Heart left ventricle (tissue), 13 donors: ENCODE data around the gene CASQ2.

Source experiments
- POLR2A ChIP-seq, 2 donors: fragments of 450-650 bp; IDR thresholded peaks; one replicate each; pipeline ENCODE4 v1.6.1; 2017; ENCODE audit warnings: antibody characterized with exemption in 2 of 2, mild to moderate bottlenecking in 2 of 2, moderate library complexity in 2 of 2
- TF ChIP-seq, protein P1 (sequence below), 12 donors: fragments of 200-600 bp; sonication (generic) in 4 of 12; IDR thresholded peaks; one replicate each; pipeline versions ENCODE4 v1.5.0 to v1.8.0; 2018 to 2022; ENCODE audit warnings: antibody characterized with exemption in 12 of 12, mild to moderate bottlenecking in 5 of 12
- donor health status: ischemic (EF 13 %, LVEDD 7.1; RV severe dilation, severe dysfunction).
- donor health status: DM: no; HTN: yes; CAD: no.
- donor health status: DM: no; HTN: no; CAD: no.
- donor health status: ischemic (EF 25% LVEDD 6.9; RV normal size, moderate dysfunction).
- donor health status: ischemic (EF 25% LVEDD 5.7; RV mildly dilated, moderate dysfunction).
- donor health status: ischemic (EF 35%, LVEDD 5.7; RV mildly dilated, moderate dysfunction).
- donor health status: nonischemic (EF 11% LVEDD 7.7; RV severe dilation, severe dysfunction).
- donor health status: DM: yes; HTN: yes; CAD: no.
- donor health status: PGD.
- donor health status: ischemic (EF 29% LVEDD 5.4; RV normal size, mild dysfunction).
- donor health status: nonischemic (EF 23%, LVEDD 6.1; RV moderate dilation, normal function).

DNA sequence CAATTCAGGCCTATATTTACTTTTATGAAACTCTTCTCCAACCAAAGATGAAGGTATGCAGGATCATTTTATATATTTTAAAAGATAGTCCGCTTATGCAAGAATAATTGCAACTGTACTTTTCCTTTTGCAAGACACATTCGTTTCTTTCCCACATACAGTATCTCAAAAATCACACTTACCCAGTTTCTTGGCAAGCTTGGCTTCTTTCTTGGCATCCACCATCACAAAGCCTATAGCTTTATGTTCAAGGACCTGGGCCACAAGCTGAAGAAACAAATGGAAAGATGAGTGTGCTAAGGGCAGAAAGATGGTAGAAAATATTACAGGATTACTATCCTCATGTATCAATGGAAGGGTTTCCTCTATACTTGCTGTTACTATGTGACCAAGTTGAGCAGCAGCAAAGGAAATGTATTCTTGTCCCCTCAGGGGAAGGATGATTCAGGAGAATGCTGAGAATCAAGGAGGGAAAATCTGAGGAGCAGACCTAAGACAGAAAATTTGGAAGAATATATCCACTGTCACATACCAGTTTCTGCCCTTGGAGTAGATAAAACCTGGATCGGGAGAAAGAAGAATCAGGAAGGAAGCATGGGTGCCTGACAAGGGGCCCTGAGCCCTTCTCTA lies 23.8 kb downstream of the CASQ2 start:
- TF ChIP-seq, protein P1, sequence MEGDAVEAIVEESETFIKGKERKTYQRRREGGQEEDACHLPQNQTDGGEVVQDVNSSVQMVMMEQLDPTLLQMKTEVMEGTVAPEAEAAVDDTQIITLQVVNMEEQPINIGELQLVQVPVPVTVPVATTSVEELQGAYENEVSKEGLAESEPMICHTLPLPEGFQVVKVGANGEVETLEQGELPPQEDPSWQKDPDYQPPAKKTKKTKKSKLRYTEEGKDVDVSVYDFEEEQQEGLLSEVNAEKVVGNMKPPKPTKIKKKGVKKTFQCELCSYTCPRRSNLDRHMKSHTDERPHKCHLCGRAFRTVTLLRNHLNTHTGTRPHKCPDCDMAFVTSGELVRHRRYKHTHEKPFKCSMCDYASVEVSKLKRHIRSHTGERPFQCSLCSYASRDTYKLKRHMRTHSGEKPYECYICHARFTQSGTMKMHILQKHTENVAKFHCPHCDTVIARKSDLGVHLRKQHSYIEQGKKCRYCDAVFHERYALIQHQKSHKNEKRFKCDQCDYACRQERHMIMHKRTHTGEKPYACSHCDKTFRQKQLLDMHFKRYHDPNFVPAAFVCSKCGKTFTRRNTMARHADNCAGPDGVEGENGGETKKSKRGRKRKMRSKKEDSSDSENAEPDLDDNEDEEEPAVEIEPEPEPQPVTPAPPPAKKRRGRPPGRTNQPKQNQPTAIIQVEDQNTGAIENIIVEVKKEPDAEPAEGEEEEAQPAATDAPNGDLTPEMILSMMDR (IDR thresholded peaks at IDR 0.05), result no peak
- TF ChIP-seq POLR2A (IDR thresholded peaks at IDR 0.05), result no peak
